ENCODE data around the gene HOXA9.

Gene HOXA9

DNA sequence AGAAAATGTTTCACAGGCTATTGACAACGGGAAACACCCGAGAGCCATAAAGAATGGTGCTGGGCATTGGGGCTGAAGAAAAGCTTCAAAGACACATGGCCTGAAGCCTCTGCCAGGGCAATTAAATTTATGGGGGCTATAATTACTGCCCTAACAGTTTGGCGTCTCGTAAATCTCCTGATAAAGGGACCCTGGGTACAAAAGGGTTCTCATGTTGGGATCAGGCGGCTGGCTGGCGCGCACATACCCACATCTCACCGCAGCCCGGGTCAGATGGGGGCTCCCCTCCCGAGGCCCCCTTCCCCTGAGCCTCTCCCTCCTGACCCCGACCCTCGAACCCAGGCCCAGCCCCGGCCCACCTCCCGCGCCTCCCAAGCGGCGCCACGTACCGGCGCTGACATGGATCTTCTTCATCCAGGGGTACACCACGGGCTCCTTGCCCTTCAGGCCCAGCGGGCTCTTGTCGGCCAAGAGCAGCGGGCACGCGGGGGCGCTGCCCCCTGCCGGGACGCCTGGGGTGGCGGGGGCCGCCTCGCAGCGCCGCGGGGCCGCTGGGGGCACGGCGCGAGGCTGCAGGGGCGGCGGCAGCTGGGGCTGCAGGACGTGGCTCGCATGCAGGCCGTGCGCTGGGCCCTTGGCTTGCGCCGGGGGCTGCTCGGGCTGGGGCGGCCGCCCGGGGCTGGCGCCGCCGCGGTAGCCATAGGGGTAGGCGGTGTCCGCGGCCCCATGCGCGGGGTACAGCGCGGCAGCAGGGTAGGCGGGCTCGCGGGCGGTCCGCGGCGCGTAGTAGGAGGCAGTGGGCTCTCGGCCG is 35.4 kb downstream of the HOXA9 start:
- Mint-ChIP-seq H3K27ac (no peak overlapping the region), H3K4me3 (peak overlapping the region in 1 of 2 donors; percentile 42), H3K27me3 (peaks cover 65% of the 10 kb centered on the region), H3K9me3 (no peaks in the 10 kb centered on the region), H3K4me1 (peaks cover 13% of the 10 kb centered on the region)
- ATAC-seq (peak; percentile 73), DNase-seq (no peak)

DNA sequence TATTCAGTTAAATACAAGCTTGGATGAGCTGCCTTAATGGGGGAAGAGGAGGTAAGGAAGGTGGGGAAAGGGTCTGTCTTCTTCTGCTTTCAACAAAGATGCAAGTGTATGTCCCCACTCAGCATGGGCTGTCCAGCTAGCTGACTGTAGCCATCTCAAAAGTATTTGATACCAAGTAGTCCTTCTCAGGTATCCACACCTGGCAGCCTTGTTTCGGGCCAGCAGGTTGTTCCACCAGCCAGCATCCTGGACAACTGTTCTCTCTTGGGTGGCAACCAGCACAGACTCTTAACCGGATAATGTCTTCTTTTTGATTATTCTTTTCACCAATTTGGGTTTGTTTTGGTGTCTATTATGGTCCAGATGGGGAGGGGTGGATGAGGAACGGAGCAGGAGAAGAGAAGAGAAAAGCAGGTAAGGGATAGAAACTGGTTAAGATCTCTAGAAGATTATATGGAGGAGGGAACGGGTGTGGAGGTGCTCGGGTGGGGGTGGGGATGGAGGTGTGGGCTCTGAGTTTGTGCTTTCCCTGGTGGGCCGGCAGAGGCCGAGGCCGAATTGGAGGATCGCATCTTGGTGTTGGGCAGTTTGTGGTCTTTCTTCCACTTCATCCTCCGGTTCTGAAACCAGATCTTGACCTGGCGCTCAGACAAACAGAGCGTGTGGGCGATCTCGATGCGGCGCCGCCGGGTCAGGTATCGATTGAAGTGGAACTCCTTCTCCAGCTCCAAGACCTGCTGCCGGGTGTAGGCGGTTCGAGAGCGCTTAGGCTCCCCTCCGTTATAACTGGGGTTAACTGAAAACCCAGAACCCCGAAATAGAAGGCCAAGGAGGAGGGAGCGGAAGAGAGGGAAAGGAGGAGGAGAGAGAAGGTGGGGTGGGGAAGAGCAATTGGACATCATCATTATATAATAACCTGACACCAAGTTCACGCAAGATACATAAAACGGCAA is 36.3 kb downstream of the HOXA9 start:
- H3K9me3 Mint-ChIP-seq: no peaks in the 10 kb centered on the region
- DNase-seq (no peak), ATAC-seq (no peak)
- peaks cover 65% of the 10 kb centered on the region for H3K27me3 Mint-ChIP-seq
- peak overlapping the region in 1 of 2 donors; percentile 35 for H3K4me3 Mint-ChIP-seq
- H3K27ac Mint-ChIP-seq: peak overlapping the region in 1 of 2 donors; percentile 38
- H3K4me1 Mint-ChIP-seq: peaks cover 4% of the 10 kb centered on the region

DNA sequence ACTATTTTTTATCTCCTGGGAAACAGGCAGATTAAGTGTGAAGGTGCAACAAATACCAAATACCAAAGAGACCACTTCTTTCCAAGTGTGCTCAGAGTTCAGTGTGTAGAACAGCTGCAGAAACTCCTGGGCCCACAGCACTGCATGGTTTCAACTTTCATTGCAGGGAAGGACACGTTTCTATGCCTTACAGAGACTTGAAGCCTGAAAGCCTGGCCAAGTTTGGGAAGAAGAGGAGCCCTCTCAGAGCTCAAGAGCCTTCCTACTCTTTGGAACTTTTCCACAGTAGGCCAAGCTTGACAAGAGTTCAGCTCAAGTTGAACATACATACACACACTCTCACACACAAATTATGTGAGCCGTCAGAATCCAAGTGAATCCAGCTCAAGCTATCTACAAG is 37.3 kb downstream of the HOXA9 start:
- Mint-ChIP-seq H3K4me3 (no peak overlapping the region), H3K27me3 (peaks cover 58% of the 10 kb centered on the region)

DNA sequence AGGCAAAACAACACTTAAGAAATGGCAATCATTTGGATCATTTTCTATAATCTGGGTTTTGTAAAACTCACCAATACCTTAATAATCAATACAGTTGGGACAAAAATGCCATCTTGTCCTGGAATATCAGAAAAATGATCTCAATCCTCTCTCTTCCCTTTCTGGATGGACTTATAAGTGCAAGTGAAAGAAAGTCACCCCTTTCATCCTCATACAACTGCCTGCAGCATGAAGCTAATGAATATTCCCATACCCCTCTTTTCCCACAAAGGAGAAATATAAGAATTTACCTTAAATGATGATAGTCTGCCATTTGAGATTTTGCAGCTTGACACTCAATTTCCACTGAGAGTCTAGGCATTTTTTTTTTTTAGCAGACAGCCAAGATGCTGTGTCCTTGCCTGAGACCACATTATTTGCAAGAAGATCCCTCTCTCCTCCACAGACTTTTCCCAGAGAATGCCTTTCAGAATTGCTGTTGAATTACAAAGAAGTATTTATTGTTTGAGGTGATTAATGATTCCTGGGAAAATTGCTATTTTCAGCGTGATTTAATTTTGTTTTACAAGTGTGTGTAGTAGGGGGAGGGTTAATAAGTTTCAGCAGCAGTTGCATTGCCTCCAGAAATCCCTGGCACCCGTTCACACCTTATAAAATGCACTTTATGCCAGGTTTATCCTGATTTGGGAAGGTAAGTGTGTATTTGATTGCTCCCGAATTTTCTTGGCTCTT is 38.6 kb downstream of the HOXA9 start:
- Mint-ChIP-seq H3K4me1 (no peaks in the 10 kb centered on the region), H3K9me3 (no peaks in the 10 kb centered on the region), H3K27me3 (peaks cover 54% of the 10 kb centered on the region), H3K4me3 (no peak overlapping the region), H3K27ac (no peak overlapping the region)
- DNase-seq (no peak), ATAC-seq (no peak)

More for the DNA sequence above, 37.3 kb downstream of the HOXA9 start:
- H3K9me3 Mint-ChIP-seq: no peaks in the 10 kb centered on the region
- H3K4me1 Mint-ChIP-seq: no peaks in the 10 kb centered on the region
- ATAC-seq (no peak), DNase-seq (no peak)
- no peak overlapping the region for H3K27ac Mint-ChIP-seq

DNA sequence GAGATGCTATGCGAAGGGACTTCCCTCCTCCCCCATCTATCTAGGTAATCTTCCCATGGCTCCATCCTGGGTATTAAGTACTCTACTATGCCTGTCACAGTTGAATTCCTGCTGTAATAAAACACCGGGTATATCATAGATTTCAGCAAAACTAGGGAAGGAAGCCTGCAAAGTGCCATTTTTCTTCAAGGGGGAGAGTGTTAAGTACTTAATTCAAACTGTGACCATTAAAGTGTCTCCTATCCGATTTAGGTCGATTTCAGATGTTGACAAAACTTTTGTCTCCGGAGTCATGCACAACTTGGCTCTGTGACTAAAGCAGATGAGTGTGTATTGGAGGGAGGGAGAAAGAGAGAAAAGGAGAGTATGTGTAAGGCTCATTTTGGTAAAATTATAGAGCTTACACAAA is 39.3 kb downstream of the HOXA9 start:
- no peaks in the 10 kb centered on the region for H3K4me1 Mint-ChIP-seq
- no peak overlapping the region for H3K4me3 Mint-ChIP-seq
- no peak overlapping the region for H3K27ac Mint-ChIP-seq
- H3K27me3 Mint-ChIP-seq: peaks cover 54% of the 10 kb centered on the region
- no peaks in the 10 kb centered on the region for H3K9me3 Mint-ChIP-seq
- no peak for DNase-seq
- ATAC-seq: no peak

DNA sequence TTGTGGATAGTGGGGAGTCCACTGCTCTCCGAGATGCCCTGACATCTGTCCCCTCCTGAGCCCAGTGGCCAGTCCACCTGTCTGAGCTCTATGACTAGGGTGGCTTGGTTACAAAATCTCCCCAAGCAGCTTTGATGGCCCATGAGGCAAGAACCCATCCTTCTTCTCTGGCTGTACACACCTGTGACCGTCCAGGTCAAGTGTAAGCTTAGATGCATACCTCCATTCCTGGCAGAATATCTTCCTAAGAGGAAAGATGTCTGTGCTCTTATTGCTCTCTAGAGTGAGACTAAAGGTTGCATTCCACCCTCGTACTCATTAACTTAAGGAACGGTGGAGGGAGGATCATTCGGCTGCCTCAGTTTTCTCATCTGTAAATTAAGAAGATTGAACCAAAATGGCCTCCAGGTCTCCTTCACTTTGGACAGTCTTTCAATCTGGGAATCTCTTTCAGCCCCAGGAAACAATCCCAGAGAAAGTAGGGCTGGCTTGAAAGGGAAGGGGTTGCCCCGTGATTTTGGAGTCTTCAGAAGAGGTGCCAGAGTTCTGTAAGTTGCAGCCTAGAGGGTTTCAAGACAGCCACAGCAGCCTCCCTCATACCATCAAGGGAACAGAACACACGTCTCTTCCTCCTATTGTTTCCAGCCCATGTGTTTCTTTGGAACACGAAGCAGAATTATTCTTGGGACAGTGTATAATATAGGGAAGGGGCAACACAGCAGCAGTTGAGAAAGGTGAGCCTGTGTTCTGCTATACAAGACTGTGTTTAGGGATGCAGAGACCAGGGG is 40.2 kb downstream of the HOXA9 start:
- no peak overlapping the region for H3K27ac Mint-ChIP-seq
- no peaks in the 10 kb centered on the region for H3K9me3 Mint-ChIP-seq
- H3K27me3 Mint-ChIP-seq: peaks cover 54% of the 10 kb centered on the region
- DNase-seq (no peak), ATAC-seq (no peak)
- H3K4me1 Mint-ChIP-seq: no peaks in the 10 kb centered on the region
- H3K4me3 Mint-ChIP-seq: no peak overlapping the region

DNA sequence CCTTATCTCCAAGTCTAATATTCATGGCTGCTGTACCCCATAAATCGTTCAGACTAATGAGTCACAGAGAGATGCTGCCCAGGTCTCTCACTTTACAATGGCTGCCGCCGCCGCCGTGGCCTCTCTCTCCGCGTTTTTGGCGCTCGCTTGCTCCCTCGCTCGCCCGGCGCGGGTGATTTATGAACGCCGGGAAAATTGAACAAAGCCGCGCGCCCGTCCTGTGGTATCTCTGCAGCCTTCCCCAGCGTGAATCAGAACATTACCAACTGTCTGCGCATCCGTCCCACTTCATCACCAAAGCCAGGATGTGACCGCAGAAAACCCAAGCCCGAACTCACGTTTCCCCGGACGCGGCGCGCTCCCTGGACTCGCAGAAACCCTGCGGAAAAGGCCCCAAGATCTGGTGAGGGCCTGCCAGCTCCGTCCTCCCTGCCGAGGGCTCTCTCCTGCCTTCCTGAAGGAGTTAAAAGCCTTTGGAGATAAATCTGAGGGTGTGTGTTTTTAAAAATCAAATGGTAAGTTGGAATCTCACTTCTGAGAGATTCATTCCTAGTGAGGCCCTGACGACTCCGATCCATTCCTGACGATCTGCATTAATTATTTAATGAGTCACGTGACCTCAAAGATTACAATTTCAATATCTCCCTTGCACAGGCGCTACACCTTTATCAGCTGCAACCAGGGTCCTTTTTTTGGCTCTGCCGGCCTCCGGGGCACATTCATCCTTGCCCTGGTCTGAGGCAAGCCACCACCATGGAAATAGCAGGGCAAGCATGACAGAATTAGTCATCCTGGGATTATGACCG is 41.0 kb downstream of the HOXA9 start:
- H3K27me3 Mint-ChIP-seq: peaks cover 50% of the 10 kb centered on the region
- no peaks in the 10 kb centered on the region for H3K4me1 Mint-ChIP-seq
- H3K9me3 Mint-ChIP-seq: no peaks in the 10 kb centered on the region
- peak overlapping the region in 1 of 2 donors; percentile 42 for H3K27ac Mint-ChIP-seq
- ATAC-seq: no peak
- no peak overlapping the region for H3K4me3 Mint-ChIP-seq
- no peak for DNase-seq

DNA sequence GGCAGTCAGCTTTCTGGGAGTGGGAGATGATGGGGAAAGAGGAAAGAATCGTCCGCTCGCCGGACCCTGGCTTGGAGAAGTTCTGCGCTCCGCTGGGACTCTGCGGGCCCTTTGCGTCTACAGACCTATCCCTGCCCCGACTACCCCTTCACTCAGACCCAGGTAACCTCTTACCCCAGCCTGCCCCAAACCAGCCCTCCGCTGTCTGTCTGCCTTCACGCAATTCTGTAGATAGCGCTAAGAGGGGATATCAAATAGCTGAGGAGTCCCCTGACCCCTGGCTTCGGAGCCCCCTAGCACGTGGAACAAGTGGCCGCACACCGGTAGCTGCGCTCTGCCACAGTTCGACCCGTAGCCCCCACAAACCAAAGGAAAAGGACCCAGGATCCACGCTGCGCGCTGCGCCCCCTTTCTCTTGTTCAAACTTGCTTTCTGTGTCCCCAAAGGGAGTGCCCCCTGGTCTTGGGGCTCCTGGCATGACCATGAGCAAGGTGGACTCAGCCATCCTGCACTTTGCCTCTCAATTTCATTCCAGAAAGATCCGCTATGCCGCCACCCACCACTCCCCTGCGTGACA is 41.8 kb downstream of the HOXA9 start:
- no peak for ATAC-seq
- H3K4me1 Mint-ChIP-seq: no peaks in the 10 kb centered on the region
- H3K4me3 Mint-ChIP-seq: no peak overlapping the region
- DNase-seq: no peak
- H3K27ac Mint-ChIP-seq: no peak overlapping the region
- H3K9me3 Mint-ChIP-seq: no peaks in the 10 kb centered on the region
- H3K27me3 Mint-ChIP-seq: peaks cover 43% of the 10 kb centered on the region

DNA sequence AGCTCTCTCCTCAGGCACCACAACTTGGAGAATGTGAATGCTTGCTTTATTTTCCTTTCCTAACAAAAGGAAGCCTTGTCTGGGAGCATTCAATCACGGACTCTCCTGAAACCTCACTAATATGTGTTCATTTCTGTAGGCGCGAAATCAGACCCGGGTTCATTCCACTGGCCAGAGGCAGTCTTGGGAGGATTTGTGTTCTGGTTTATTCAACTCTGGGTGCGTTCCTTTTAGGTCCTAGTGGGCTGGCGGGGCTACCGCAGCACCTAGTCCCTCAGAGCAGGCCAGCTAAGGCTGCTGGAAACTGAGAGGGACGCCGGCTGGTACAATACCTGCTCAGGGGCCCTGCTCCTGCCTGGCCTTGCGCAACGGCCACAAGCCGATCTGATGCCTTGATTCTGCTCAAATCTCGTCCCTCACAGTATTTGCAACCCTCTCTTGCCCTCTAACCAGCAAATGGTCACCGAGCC is 42.3 kb downstream of the HOXA9 start:
- H3K9me3 Mint-ChIP-seq: no peaks in the 10 kb centered on the region
- peaks cover 38% of the 10 kb centered on the region for H3K27me3 Mint-ChIP-seq
- no peak overlapping the region for H3K4me3 Mint-ChIP-seq

DNA sequence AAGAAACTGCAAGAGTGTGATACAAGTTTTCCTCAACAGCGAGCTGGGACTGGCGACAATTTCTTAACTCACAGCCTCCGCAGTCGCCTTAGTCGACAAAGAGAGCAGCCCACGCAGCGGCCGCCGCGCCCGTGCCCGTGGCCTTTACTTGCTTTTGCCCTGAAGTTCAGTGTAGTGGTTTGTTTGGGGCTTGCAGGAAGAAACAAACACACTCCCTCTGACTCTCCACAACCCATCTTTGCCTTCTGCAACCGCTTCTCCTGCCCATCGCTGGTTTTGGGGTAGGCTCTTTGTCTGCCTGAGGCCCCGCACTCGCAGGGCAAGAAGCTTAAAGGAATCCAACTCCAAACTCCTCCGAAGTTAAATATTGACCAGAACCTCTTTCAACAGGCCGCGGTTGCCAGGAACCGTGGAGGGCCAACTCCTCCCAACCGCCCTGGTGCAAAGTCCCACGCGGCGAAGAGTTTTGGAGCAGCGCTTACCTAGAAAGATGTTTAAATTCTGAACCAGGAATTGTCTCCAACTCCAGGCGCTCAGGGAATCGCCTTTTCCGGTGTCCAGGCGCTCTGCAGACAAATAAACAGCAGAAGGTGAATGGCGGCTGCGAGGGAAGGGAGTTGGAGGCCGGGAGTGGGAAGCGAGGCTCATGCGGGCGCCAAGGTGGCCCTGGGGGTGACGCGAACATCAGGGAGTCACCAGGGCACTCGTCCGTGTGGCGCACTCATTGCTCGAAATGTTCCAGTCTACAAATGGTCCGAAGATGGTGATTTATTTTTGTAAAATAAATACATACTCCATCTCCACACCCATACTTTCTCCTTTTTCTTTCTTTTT is 43.0 kb downstream of the HOXA9 start:
- H3K9me3 Mint-ChIP-seq: no peaks in the 10 kb centered on the region
- ATAC-seq: no peak
- H3K4me3 Mint-ChIP-seq: no peak overlapping the region
- no peaks in the 10 kb centered on the region for H3K4me1 Mint-ChIP-seq
- peaks cover 30% of the 10 kb centered on the region for H3K27me3 Mint-ChIP-seq
- no peak overlapping the region for H3K27ac Mint-ChIP-seq
- DNase-seq: no peak

More for the DNA sequence above, 42.3 kb downstream of the HOXA9 start:
- no peak for ATAC-seq
- no peak for DNase-seq
- no peaks in the 10 kb centered on the region for H3K4me1 Mint-ChIP-seq
- H3K27ac Mint-ChIP-seq: no peak overlapping the region

DNA sequence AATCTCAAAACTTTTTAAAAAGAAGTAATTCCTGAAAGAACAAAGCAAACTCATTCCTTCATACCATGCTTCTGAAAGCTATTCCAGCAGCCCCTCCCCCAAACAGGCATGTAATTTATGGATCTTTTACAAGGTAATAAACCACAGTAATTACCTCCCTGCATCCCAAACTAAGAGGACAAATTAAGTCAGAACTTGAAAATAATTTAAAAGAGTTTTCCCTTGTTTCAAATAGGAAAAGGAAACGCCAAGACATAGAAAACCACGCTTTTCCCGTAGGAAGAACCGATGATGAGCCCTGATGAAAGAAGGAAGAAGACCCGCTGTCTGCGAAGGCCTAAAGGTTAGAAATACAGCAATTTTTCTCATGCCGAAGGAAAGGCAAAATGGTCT is 43.7 kb downstream of the HOXA9 start:
- H3K4me1 Mint-ChIP-seq: no peaks in the 10 kb centered on the region
- H3K4me3 Mint-ChIP-seq: no peak overlapping the region
- ATAC-seq (no peak), DNase-seq (no peak)
- H3K27ac Mint-ChIP-seq: no peak overlapping the region
- peaks cover 25% of the 10 kb centered on the region for H3K27me3 Mint-ChIP-seq
- no peaks in the 10 kb centered on the region for H3K9me3 Mint-ChIP-seq

DNA sequence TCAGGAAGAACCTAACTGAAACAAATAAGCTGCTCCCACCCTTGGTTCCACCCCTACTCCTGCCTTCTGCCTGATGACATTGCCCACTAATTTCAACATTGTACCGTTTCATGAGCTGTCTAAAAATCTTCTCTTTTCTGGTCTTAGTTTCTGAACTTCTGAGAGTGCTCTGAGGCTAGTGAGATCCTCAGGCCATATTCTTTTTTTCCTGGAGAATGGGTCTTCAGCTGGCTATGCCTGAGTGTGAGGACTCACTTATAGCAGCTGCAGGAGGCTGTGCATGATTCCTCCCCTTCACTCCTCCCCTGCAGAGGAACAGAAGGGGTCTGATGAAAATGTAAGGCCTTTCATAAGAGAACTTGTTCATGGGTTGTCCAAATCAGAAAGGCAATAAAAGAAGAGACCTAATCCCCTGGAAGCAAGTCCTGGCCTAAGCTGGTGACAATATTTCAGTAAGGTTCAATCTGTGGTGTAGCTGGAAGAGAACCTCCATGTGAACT is 45.9 kb downstream of the HOXA9 start:
- Mint-ChIP-seq H3K4me1 (no peaks in the 10 kb centered on the region), H3K4me3 (no peak overlapping the region), H3K27me3 (peaks cover 8% of the 10 kb centered on the region), H3K9me3 (no peaks in the 10 kb centered on the region), H3K27ac (no peak overlapping the region)
- no peak for DNase-seq
- no peak for ATAC-seq

DNA sequence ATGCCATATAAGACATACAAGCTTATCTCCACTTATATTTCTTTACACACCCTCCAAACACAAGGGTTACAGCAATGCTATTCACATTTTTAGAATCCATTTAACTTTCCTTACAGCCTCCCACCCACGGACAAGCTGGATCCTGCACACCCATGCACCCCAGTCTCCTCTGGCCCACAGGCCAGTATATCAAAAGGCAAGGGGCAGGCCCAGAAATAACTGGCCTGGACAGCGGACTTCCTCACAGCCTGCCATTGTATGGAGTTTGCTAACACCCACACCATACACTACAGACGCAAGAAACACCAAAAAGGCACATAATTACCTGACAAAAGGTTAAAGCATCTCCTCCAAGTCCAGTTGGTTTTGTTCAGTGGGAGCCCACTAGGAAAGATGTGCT is 46.8 kb downstream of the HOXA9 start:
- ATAC-seq: no peak
- DNase-seq: no peak
- H3K27me3 Mint-ChIP-seq: no peaks in the 10 kb centered on the region
- no peak overlapping the region for H3K4me3 Mint-ChIP-seq
- no peaks in the 10 kb centered on the region for H3K4me1 Mint-ChIP-seq
- no peaks in the 10 kb centered on the region for H3K9me3 Mint-ChIP-seq
- H3K27ac Mint-ChIP-seq: no peak overlapping the region
